Esophagus muscularis mucosa (tissue), 4 donors: Measurements from ENCODE around the gene FPR2. TPM values are rescaled to one million over a fixed set of nuclear protein-coding genes. Genes with fewer than 3 reads are reported as not detected.

Experiments
- DNase-seq: peaks from one replicate; pipeline ENCODE4 v3.0.0-alpha.2; 2017; ENCODE audit errors: extremely low spot score
- H3K27ac ChIP-seq, 4 donors: fragments of 200-600 bp; sonication (generic); replicated peaks in 1 of 4; 1 replicate in 3 of 4; 2 replicates in 1 of 4; pipeline ENCODE4 v1.5.1; 2016 to 2019; ENCODE audit warnings: mild to moderate bottlenecking in 1 of 4
- H3K27me3 ChIP-seq, 4 donors: fragments of 200-600 bp; sonication (generic); one replicate each; pipeline versions ENCODE4 v1.5.1 to v1.6.0; 2016 to 2019
- H3K36me3 ChIP-seq, 4 donors: fragments of 200-600 bp; sonication (generic); one replicate each; pipeline ENCODE4 v1.5.1; 2016 to 2019
- H3K4me1 ChIP-seq, 4 donors: fragments of 200-600 bp; sonication (generic); one replicate each; pipeline ENCODE4 v1.5.1; 2016 to 2019
- H3K4me3 ChIP-seq, 4 donors: fragments of 200-600 bp; sonication (generic); 1 replicate in 2 of 4; 2 replicates in 2 of 4; pipeline ENCODE4 v1.5.1; 2016 to 2019; ENCODE audit warnings: mild to moderate bottlenecking in 4 of 4, moderate library complexity in 1 of 4
- H3K9me3 ChIP-seq, 4 donors: fragments of 200-600 bp; sonication (generic); 1 replicate in 3 of 4; 2 replicates in 1 of 4; pipeline ENCODE4 v1.5.1; 2016 to 2019
- CTCF ChIP-seq, 3 experiments: fragments of 200-600 bp in 2 of 3; fragments of 450-650 bp in 1 of 3; sonication (generic) in 2 of 3; IDR thresholded peaks; one replicate each; pipeline ENCODE4 v1.5.1; 2017 to 2019; ENCODE audit warnings: antibody characterized with exemption in 3 of 3, mild to moderate bottlenecking in 2 of 3, moderate library complexity in 1 of 3
- EP300 ChIP-seq: sonication (generic); formaldehyde crosslinking; IDR thresholded peaks from one replicate; pipeline ENCODE4 v1.6.1; 2017; ENCODE audit warnings: antibody characterized with exemption
- POLR2A ChIP-seq: fragments of 450-650 bp; IDR thresholded peaks from one replicate; pipeline ENCODE4 v1.6.1; 2017; ENCODE audit warnings: antibody characterized with exemption, moderate library complexity, mild to moderate bottlenecking, low read depth
- POLR2AphosphoS5 ChIP-seq, 2 donors: sonication (generic); formaldehyde crosslinking; IDR thresholded peaks; one replicate each; pipeline ENCODE4 v1.6.1; 2017; ENCODE audit warnings: antibody characterized with exemption in 2 of 2
- WGBS: methylation state at CpG from one replicate; pipeline ENCODE4 v1.1.5; 2018; 5-methylcytosine and 5-hydroxymethylcytosine counted together
- intact Hi-C: fragments of 100-400 bp; cut with DNase I; formaldehyde crosslinking; loops from one replicate; pipeline ENCODE4 v1.15.1; 2023
- total RNA-seq, 4 donors: library from RNA; depleted of rRNA; stranded (reverse); fragments of >200 nt; gene quantifications; one replicate each; pipeline versions ENCODE4 v1.1.0 to v1.2.1, GENCODE V29; 2016

Gene FPR2
- total RNA-seq, 4 donors from 2014 or later: 0.29 to 9.1 (median 1.5) TPM; not detected in 1

DNA sequence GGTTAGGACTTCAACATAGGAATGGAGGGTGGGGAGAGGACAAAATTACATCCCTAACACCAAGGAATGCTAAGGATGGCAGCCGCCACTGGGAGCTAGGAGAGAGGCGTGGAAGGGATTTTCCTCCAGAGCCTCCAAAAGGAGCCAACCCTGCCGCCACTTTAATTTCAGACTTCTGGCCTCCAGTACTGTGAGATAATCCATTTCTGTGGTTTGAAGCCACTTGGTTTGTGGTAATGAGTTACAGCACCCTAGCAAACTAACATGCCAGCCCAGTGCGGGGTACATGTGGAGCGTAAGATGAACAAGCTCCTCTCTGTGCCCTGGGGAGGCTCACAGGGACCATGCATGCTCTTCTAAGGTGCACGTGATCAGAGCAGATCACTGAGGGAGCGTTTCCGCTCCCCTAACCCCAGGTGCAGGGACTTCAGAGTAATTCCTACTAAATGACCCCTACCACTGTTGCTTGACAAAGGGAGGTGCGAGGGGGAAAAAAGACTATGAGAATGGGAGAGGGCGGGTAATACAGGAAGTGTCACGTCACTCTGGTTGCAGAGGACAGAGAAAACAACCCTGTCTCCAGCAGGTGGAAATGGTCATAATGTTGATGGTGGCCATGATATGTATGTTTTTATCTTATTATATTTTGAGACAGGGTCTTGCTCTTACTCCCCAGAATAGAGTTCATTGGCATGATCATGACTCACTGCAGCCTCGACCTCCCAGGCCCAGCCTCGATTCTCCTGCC, 21.3 kb upstream of the FPR2 start:
- no peaks in the 10 kb centered on the region for H3K9me3 ChIP-seq
- H3K27ac ChIP-seq: no peak overlapping the region
- WGBS: 69% methylated on average over 13 of the region's 13 CpGs
- no peaks in the 10 kb centered on the region for H3K4me1 ChIP-seq
- intact Hi-C loops: no loop called here
- peaks cover 0 to 54% (median 0%) of the 10 kb centered on the region in 4 donors for H3K27me3 ChIP-seq
- DNase-seq: no peak
- H3K36me3 ChIP-seq: no peaks in the 10 kb centered on the region
- TF ChIP-seq POLR2A (no peak), EP300 (no peak), POLR2AphosphoS5 (IDR thresholded peaks at IDR 0.05) (no peak), CTCF (IDR thresholded peaks at IDR 0.05) (no peak)
- H3K4me3 ChIP-seq: no peak overlapping the region

DNA sequence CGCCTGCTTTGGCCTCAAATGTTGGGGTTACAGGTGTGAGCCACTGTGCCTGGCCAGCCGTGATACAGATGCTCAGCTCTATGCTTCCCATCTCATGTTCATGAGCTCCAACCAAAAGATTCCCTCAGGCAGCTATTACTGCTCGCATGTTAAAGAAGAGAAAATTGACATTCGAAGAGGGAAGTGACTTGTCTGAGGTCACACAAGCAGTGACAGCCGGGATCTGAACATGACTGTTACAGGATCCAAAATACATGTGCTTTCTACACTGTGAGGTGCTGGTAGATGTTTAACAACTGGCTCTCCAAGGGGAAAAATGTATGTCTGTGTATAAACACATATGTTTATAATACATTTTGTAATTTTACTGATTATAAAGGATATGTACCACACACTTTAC, 20.6 kb upstream of the FPR2 start:
- Histone ChIP-seq H3K36me3 (no peaks in the 10 kb centered on the region), H3K27me3 (peaks cover 0 to 47% (median 0%) of the 10 kb centered on the region in 4 donors), H3K27ac (no peak overlapping the region), H3K4me3 (no peak overlapping the region), H3K4me1 (no peaks in the 10 kb centered on the region), H3K9me3 (no peaks in the 10 kb centered on the region)
- no peak for TF ChIP-seq CTCF (IDR thresholded peaks at IDR 0.05)
- TF ChIP-seq EP300: no peak
- 80% methylated on average over 5 of the region's 5 CpGs for WGBS
- no peak for DNase-seq
- intact Hi-C loops: no loop called here

- DNase-seq: no peak
- no peaks in the 10 kb centered on the region for H3K4me1 ChIP-seq
- WGBS: 55% methylated on average over 6 of the region's 6 CpGs
- no peak for TF ChIP-seq POLR2AphosphoS5 (IDR thresholded peaks at IDR 0.05)
- TF ChIP-seq EP300: no peak
- TF ChIP-seq CTCF (IDR thresholded peaks at IDR 0.05): no peak
- no peak for TF ChIP-seq POLR2A
- H3K27me3 ChIP-seq: peaks cover 0 to 25% (median 0%) of the 10 kb centered on the region in 4 donors
- intact Hi-C loops: no loop called here
- no peak overlapping the region for H3K27ac ChIP-seq
- no peaks in the 10 kb centered on the region for H3K9me3 ChIP-seq
- H3K36me3 ChIP-seq: no peaks in the 10 kb centered on the region
- no peak overlapping the region for H3K4me3 ChIP-seq
Measured at GRCh38 chr19:51742789-51743188, 18.2 kb upstream of the FPR2 start.

DNA sequence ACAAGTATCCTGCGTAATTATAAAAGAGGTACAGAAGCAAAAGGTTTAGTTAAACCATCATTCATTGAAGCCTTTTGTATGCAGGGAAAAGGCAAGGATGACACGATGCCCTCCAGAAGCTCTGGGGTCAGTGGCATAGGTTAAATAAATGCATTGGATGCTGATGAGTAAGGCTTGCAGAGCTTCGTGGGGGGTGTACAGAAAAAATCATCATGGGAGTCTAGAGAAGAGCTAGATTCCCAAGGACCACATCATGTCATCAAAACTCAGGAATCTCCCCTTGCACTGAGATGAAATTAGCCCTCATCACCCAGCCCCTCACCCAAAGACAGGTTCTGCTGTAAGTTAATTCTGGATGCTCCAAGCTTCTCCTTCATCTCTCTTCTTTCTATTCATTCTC, 17.6 kb upstream of the FPR2 start:
- intact Hi-C loops: no loop called here
- WGBS: 81% methylated on average over 3 of the region's 3 CpGs
- Histone ChIP-seq H3K4me1 (no peaks in the 10 kb centered on the region), H3K36me3 (no peaks in the 10 kb centered on the region), H3K27ac (no peak overlapping the region), H3K4me3 (no peak overlapping the region), H3K27me3 (peaks cover 0 to 23% (median 0%) of the 10 kb centered on the region in 4 donors), H3K9me3 (no peaks in the 10 kb centered on the region)
- no peak for TF ChIP-seq POLR2A
- DNase-seq: no peak

GRCh38 chr19:51746731-51747130, 14.2 kb upstream of the FPR2 start:
- Histone ChIP-seq H3K4me3 (no peak overlapping the region), H3K27ac (no peak overlapping the region), H3K27me3 (peaks cover 0 to 5% (median 0%) of the 10 kb centered on the region in 4 donors), H3K36me3 (no peaks in the 10 kb centered on the region), H3K9me3 (no peaks in the 10 kb centered on the region), H3K4me1 (no peaks in the 10 kb centered on the region)
- TF ChIP-seq CTCF (IDR thresholded peaks at IDR 0.05) (no peak), POLR2AphosphoS5 (IDR thresholded peaks at IDR 0.05) (no peak), EP300 (no peak), POLR2A (no peak)
- DNase-seq: no peak
- intact Hi-C loops: no loop called here
- WGBS: 81% methylated on average over 7 of the region's 7 CpGs
